SK-N-SH treated with all-trans-retinoic acid at 6 μM for 48 hours (cell line): Measurements from ENCODE around the gene MKKS.

Experiments used
- ATAC-seq: fragments of 200-7000 bp; cut with Tn5 transposase; 3 replicates; pipeline ENCODE4 v1.9.1; 2020; ENCODE audit warnings: mild to moderate bottlenecking, moderate library complexity
- ARNTL ChIP-seq: fragments of 450-650 bp; formaldehyde crosslinking; IDR thresholded peaks from 2 replicates; pipeline ENCODE4 v1.5.0; 2020; ENCODE audit warnings: low read depth, mild to moderate bottlenecking, moderate library complexity, borderline replicate concordance
- BACH2 ChIP-seq: fragments of 250-450 bp; sonication (Bioruptor Pico); IDR thresholded peaks from 2 replicates; pipeline ENCODE4 v1.9.0; 2021; ENCODE audit warnings: mild to moderate bottlenecking, borderline replicate concordance
- CSDC2 ChIP-seq: fragments of 250-450 bp; sonication (Bioruptor Pico); IDR thresholded peaks from 2 replicates; pipeline ENCODE4 v1.5.0; 2020; ENCODE audit warnings: mild to moderate bottlenecking, moderate library complexity
- ESRRG ChIP-seq: fragments of 250-450 bp; sonication (Bioruptor Pico); IDR thresholded peaks from 2 replicates; pipeline ENCODE4 v1.6.1; 2021; ENCODE audit warnings: mild to moderate bottlenecking
- GLIS3 ChIP-seq: fragments of 250-450 bp; sonication (Bioruptor Pico); IDR thresholded peaks from 2 replicates; pipeline ENCODE4 v1.5.0; 2020; ENCODE audit warnings: mild to moderate bottlenecking, moderate library complexity
- ISL1 ChIP-seq: fragments of 250-450 bp; sonication (Bioruptor Pico); IDR thresholded peaks from 2 replicates; pipeline ENCODE4 v2.1.2; 2022; ENCODE audit warnings: mild to moderate bottlenecking, moderate library complexity
- OSR1 ChIP-seq: fragments of 250-450 bp; sonication (Bioruptor Pico); IDR thresholded peaks from 2 replicates; pipeline ENCODE4 v1.8.0; 2022; ENCODE audit warnings: moderate library complexity, mild to moderate bottlenecking, inconsistent platforms
- PPARA ChIP-seq: fragments of 250-450 bp; sonication (Bioruptor Pico); IDR thresholded peaks from 2 replicates; pipeline ENCODE4 v1.5.0; 2020; ENCODE audit warnings: mild to moderate bottlenecking, borderline replicate concordance
- RARB ChIP-seq: fragments of 250-450 bp; sonication (Bioruptor Pico); IDR thresholded peaks from 2 replicates; pipeline ENCODE4 v1.8.0; 2021; ENCODE audit warnings: mild to moderate bottlenecking, moderate library complexity
- SNAI2 ChIP-seq: fragments of 250-450 bp; sonication (Bioruptor Pico); IDR thresholded peaks from 2 replicates; pipeline ENCODE4 v1.5.0; 2020; ENCODE audit warnings: mild to moderate bottlenecking, moderate library complexity
- TCF4 ChIP-seq: fragments of 250-450 bp; sonication (Bioruptor Pico); IDR thresholded peaks from 2 replicates; pipeline ENCODE4 v1.8.0; 2021; ENCODE audit warnings: mild to moderate bottlenecking, moderate library complexity, borderline replicate concordance
- ZC3H10 ChIP-seq: fragments of 250-450 bp; sonication (Bioruptor Pico); IDR thresholded peaks from 2 replicates; pipeline ENCODE4 v1.5.1; 2021; ENCODE audit warnings: mild to moderate bottlenecking, moderate library complexity
- ZFP3 ChIP-seq: fragments of 250-450 bp; sonication (Bioruptor Pico); IDR thresholded peaks from 2 replicates; pipeline ENCODE4 v1.5.0; 2020; ENCODE audit warnings: mild to moderate bottlenecking, moderate library complexity
- ZFP30 ChIP-seq: fragments of 450-650 bp; formaldehyde crosslinking; IDR thresholded peaks from 2 replicates; pipeline ENCODE4 v1.5.0; 2022; ENCODE audit warnings: mild to moderate bottlenecking, moderate library complexity
- ZNF70 ChIP-seq: fragments of 450-650 bp; formaldehyde crosslinking; IDR thresholded peaks from 2 replicates; pipeline ENCODE4 v1.5.0; 2020; ENCODE audit warnings: mild to moderate bottlenecking, moderate library complexity
- ZNF8 ChIP-seq: fragments of 450-650 bp; formaldehyde crosslinking; IDR thresholded peaks from 2 replicates; pipeline ENCODE4 v1.5.0; 2020; ENCODE audit warnings: mild to moderate bottlenecking, moderate library complexity
- TF ChIP-seq, protein P1 (sequence below): fragments of 250-450 bp; sonication (Bioruptor Pico); IDR thresholded peaks from 2 replicates; pipeline ENCODE4 v1.5.1; 2020; ENCODE audit warnings: low read depth, mild to moderate bottlenecking, moderate library complexity
- TF ChIP-seq, protein P2 (sequence below): fragments of 250-450 bp; sonication (Bioruptor Pico); IDR thresholded peaks from 2 replicates; pipeline ENCODE4 v1.8.0; 2020; ENCODE audit warnings: mild to moderate bottlenecking, moderate library complexity, borderline replicate concordance
- TF ChIP-seq, protein P3 (sequence below): fragments of 250-450 bp; sonication (Bioruptor Pico); IDR thresholded peaks from 2 replicates; pipeline ENCODE4 v1.8.0; 2021; ENCODE audit warnings: low read depth, mild to moderate bottlenecking, moderate library complexity, borderline replicate concordance
- TF ChIP-seq, protein P4 (sequence below): fragments of 250-450 bp; sonication (Bioruptor Pico); IDR thresholded peaks from 2 replicates; pipeline ENCODE4 v1.5.1; 2021; ENCODE audit warnings: mild to moderate bottlenecking, moderate library complexity
- TF ChIP-seq, protein P5 (sequence below): fragments of 250-450 bp; sonication (Bioruptor Pico); IDR thresholded peaks from 2 replicates; pipeline ENCODE4 v1.5.0; 2020; ENCODE audit warnings: mild to moderate bottlenecking, moderate library complexity

Gene MKKS

DNA sequence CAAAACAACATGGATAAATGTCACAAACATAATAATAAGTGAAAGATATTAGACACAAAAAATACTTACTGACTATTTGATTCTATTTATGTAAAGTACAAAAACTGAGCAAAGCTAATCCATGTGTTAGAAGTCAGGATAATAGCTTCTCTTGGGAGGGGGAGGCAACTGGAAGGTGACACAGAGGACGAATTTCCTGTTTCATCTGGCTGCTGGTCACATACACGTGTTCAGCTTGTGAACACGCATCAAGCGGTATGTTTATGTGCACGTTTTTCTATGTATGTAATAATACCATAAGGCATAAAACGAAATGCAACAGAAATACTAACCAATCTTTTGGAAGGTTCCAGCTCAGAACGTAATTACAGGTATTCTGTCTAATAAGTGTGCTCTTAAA is 54.3 kb downstream of the MKKS start (continued):
- TF ChIP-seq, protein P1, sequence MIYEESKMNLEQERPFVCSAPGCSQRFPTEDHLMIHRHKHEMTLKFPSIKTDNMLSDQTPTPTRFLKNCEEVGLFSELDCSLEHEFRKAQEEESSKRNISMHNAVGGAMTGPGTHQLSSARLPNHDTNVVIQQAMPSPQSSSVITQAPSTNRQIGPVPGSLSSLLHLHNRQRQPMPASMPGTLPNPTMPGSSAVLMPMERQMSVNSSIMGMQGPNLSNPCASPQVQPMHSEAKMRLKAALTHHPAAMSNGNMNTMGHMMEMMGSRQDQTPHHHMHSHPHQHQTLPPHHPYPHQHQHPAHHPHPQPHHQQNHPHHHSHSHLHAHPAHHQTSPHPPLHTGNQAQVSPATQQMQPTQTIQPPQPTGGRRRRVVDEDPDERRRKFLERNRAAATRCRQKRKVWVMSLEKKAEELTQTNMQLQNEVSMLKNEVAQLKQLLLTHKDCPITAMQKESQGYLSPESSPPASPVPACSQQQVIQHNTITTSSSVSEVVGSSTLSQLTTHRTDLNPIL (CRISPR knock-in tag), result no peak
- no peak for TF ChIP-seq OSR1 (CRISPR knock-in tag)
- no peak for TF ChIP-seq RARB (CRISPR knock-in tag)
- no peak for TF ChIP-seq SNAI2 (CRISPR knock-in tag)
- no peak for TF ChIP-seq ZC3H10 (CRISPR knock-in tag)
- TF ChIP-seq ISL1 (CRISPR knock-in tag), result no peak
- TF ChIP-seq ZFP3 (CRISPR knock-in tag), result no peak
- TF ChIP-seq BACH2, result no peak
- TF ChIP-seq ARNTL (CRISPR knock-in tag), result no peak
- TF ChIP-seq, all 23 proteins: peak for 0

DNA sequence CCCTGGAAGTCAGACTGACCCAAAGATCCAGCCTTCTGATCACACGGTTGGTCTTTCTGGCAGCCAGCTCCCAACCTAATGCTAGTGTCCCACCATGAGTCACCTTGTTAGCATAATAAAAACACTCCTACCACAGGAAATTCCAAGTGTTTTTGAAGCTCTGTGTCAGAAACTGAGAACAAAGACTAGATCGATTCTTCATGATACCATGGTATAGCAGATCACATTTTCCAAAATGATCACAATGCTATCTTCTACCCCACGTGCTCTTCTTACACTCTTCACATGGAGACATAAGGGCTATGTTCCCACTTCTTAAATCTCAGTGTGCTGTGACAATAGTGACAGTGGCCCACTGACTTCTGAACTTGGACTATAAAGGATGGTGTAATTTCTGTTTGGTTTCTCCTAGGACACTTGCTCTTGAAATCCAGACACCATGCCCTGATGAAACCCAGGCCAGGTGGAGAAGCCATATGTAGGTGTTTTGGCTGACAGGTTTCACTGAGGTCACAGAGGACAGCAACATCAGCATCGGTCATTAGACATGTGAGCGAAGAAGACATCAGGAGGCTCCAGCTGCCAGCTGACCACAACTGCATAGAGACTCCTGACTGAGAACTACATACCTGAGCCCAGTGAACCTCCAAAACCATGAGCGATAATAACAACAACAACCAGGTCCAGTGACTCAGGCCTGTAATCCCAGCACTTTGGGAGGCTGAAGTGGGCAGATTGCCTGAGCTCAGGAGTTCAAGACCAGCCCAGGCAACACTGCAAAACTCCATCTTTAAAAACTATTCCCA is 57.5 kb downstream of the MKKS start:
- peak; percentile 37; the same call in 1 of the 3 replicates for ATAC-seq
- TF ChIP-seq ZFP3 (CRISPR knock-in tag) (no peak), RARB (CRISPR knock-in tag) (no peak), ARNTL (CRISPR knock-in tag) (no peak), ISL1 (CRISPR knock-in tag) (no peak), BACH2 (no peak), CSDC2 (CRISPR knock-in tag) (no peak), OSR1 (CRISPR knock-in tag) (no peak), ZFP30 (CRISPR knock-in tag) (no peak), ZNF70 (CRISPR knock-in tag) (no peak), ZNF8 (CRISPR knock-in tag) (no peak), GLIS3 (CRISPR knock-in tag) (no peak), SNAI2 (CRISPR knock-in tag) (no peak), ESRRG (CRISPR knock-in tag) (no peak), TCF4 (CRISPR knock-in tag) (no peak), PPARA (CRISPR knock-in tag) (no peak)
- TF ChIP-seq, protein P2, sequence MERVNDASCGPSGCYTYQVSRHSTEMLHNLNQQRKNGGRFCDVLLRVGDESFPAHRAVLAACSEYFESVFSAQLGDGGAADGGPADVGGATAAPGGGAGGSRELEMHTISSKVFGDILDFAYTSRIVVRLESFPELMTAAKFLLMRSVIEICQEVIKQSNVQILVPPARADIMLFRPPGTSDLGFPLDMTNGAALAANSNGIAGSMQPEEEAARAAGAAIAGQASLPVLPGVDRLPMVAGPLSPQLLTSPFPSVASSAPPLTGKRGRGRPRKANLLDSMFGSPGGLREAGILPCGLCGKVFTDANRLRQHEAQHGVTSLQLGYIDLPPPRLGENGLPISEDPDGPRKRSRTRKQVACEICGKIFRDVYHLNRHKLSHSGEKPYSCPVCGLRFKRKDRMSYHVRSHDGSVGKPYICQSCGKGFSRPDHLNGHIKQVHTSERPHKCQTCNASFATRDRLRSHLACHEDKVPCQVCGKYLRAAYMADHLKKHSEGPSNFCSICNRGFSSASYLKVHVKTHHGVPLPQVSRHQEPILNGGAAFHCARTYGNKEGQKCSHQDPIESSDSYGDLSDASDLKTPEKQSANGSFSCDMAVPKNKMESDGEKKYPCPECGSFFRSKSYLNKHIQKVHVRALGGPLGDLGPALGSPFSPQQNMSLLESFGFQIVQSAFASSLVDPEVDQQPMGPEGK (CRISPR knock-in tag), result no peak
- TF ChIP-seq, protein P1 (CRISPR knock-in tag), result no peak
- TF ChIP-seq, protein P3, sequence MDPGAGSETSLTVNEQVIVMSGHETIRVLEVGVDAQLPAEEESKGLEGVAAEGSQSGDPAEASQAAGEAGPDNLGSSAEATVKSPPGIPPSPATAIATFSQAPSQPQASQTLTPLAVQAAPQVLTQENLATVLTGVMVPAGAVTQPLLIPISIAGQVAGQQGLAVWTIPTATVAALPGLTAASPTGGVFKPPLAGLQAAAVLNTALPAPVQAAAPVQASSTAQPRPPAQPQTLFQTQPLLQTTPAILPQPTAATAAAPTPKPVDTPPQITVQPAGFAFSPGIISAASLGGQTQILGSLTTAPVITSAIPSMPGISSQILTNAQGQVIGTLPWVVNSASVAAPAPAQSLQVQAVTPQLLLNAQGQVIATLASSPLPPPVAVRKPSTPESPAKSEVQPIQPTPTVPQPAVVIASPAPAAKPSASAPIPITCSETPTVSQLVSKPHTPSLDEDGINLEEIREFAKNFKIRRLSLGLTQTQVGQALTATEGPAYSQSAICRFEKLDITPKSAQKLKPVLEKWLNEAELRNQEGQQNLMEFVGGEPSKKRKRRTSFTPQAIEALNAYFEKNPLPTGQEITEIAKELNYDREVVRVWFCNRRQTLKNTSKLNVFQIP (CRISPR knock-in tag), result no peak
- TF ChIP-seq, protein P4, sequence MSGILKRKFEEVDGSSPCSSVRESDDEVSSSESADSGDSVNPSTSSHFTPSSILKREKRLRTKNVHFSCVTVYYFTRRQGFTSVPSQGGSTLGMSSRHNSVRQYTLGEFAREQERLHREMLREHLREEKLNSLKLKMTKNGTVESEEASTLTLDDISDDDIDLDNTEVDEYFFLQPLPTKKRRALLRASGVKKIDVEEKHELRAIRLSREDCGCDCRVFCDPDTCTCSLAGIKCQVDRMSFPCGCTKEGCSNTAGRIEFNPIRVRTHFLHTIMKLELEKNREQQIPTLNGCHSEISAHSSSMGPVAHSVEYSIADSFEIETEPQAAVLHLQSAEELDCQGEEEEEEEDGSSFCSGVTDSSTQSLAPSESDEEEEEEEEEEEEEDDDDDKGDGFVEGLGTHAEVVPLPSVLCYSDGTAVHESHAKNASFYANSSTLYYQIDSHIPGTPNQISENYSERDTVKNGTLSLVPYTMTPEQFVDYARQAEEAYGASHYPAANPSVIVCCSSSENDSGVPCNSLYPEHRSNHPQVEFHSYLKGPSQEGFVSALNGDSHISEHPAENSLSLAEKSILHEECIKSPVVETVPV, result no peak
- TF ChIP-seq, protein P5, sequence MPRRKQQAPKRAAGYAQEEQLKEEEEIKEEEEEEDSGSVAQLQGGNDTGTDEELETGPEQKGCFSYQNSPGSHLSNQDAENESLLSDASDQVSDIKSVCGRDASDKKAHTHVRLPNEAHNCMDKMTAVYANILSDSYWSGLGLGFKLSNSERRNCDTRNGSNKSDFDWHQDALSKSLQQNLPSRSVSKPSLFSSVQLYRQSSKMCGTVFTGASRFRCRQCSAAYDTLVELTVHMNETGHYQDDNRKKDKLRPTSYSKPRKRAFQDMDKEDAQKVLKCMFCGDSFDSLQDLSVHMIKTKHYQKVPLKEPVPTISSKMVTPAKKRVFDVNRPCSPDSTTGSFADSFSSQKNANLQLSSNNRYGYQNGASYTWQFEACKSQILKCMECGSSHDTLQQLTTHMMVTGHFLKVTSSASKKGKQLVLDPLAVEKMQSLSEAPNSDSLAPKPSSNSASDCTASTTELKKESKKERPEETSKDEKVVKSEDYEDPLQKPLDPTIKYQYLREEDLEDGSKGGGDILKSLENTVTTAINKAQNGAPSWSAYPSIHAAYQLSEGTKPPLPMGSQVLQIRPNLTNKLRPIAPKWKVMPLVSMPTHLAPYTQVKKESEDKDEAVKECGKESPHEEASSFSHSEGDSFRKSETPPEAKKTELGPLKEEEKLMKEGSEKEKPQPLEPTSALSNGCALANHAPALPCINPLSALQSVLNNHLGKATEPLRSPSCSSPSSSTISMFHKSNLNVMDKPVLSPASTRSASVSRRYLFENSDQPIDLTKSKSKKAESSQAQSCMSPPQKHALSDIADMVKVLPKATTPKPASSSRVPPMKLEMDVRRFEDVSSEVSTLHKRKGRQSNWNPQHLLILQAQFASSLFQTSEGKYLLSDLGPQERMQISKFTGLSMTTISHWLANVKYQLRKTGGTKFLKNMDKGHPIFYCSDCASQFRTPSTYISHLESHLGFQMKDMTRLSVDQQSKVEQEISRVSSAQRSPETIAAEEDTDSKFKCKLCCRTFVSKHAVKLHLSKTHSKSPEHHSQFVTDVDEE (CRISPR knock-in tag), result no peak
